Raji (cell line): Measurements from ENCODE around the gene S1PR2.

Experiments used
- POLR2A ChIP-seq: IDR thresholded peaks from 2 replicates; pipeline ENCODE4 v1.6.1; 2011; ENCODE audit warnings: low read depth, low read length, control low read depth; ENCODE audit not compliant: insufficient read depth

S1PR2 gene

GRCh38 chr19:10230861-10231611 is at the start of gene S1PR2:
S1PR2 (minus strand) TSS chr19:10231331; CDS start chr19:10224905, 6,426 bp downstream.
- peak; percentile 70 for TF ChIP-seq POLR2A

- no peak for TF ChIP-seq POLR2A
Measured at GRCh38 chr19:10279737-10280442, 48.8 kb upstream of the S1PR2 start.

GRCh38 chr19:10278935-10279334 is 47.8 kb upstream of the S1PR2 start:
- TF ChIP-seq POLR2A, result no peak

GRCh38 chr19:10277795-10278589 is 46.9 kb upstream of the S1PR2 start:
- no peak for TF ChIP-seq POLR2A

GRCh38 chr19:10274589-10274988 is 43.5 kb upstream of the S1PR2 start:
- TF ChIP-seq POLR2A, result no peak

- no peak for TF ChIP-seq POLR2A
Measured at GRCh38 chr19:10271543-10272086, 40.5 kb upstream of the S1PR2 start.

- peak; percentile 98 for TF ChIP-seq POLR2A
Measured at GRCh38 chr19:10270616-10271394, 39.7 kb upstream of the S1PR2 start, which contains the start of gene ICAM1. ICAM1 (plus strand) TSS chr19:10271120; CDS start chr19:10271160, 40 bp downstream.

- TF ChIP-seq POLR2A, result no peak
Measured at GRCh38 chr19:10270180-10270615, 39.1 kb upstream of the S1PR2 start.

GRCh38 chr19:10269333-10270179 is 38.4 kb upstream of the S1PR2 start:
- no peak for TF ChIP-seq POLR2A

- no peak for TF ChIP-seq POLR2A
Measured at GRCh38 chr19:10268071-10268470, 36.9 kb upstream of the S1PR2 start.

- no peak for TF ChIP-seq POLR2A
Measured at GRCh38 chr19:10266706-10267105, 35.6 kb upstream of the S1PR2 start.

- no peak for TF ChIP-seq POLR2A
Measured at GRCh38 chr19:10262771-10263170, 31.6 kb upstream of the S1PR2 start.

- no peak for TF ChIP-seq POLR2A
Measured at GRCh38 chr19:10260141-10260584, 29.0 kb upstream of the S1PR2 start.
